K562 (cell line): ENCODE measurements around the gene KIF15. TPM values are rescaled to one million over a fixed set of nuclear protein-coding genes. Genes with fewer than 3 reads are reported as not detected.

ENCODE experiments used
- FOXP4 ChIP-seq: sonication (generic); formaldehyde crosslinking; IDR thresholded peaks from 2 replicates; pipeline ENCODE4 v1.8.0; 2022; ENCODE audit warnings: mild to moderate bottlenecking, missing genetic modification reagents, borderline replicate concordance
- HMGXB4 ChIP-seq: sonication (generic); formaldehyde crosslinking; IDR thresholded peaks from 2 replicates; pipeline ENCODE4 v1.8.1; 2023; ENCODE audit warnings: mild to moderate bottlenecking, missing genetic modification reagents
- KLF10 ChIP-seq: fragments of 250-450 bp; sonication (Bioruptor Pico); IDR thresholded peaks from 2 replicates; pipeline ENCODE4 v1.6.1; 2021; ENCODE audit warnings: matching md5 sums
- NR2C2 ChIP-seq, 2 experiments: fragments of 200-800 bp in 1 of 2; sonication (Bioruptor generic) in 1 of 2; sonication (generic) in 1 of 2; formaldehyde crosslinking in 1 of 2; IDR thresholded peaks; 2 replicates each; pipeline versions ENCODE4 v1.6.1 to v1.8.0; 2016 to 2022; ENCODE audit warnings: mild to moderate bottlenecking in 1 of 2, missing compliant biosample characterization in 1 of 2, missing genetic modification characterization in 1 of 2, missing genetic modification reagents in 1 of 2
- SAP30 ChIP-seq: fragments of 200-600 bp; sonication (generic); IDR thresholded peaks from 2 replicates; pipeline ENCODE4 v1.6.1; 2012; ENCODE audit warnings: borderline replicate concordance, low read depth, mild to moderate bottlenecking, moderate library complexity, low read length, control low read depth, inconsistent platforms; ENCODE audit not compliant: insufficient read depth, poor library complexity, severe bottlenecking
- SRSF7 ChIP-seq: fragments of 200-400 bp; formaldehyde crosslinking; optimal IDR thresholded peaks from 2 replicates; pipeline ENCODE3; 2017; ENCODE audit warnings: mild to moderate bottlenecking, low read depth, low read length
- TCF7 ChIP-seq: sonication (generic); IDR thresholded peaks from 2 replicates; pipeline ENCODE4 v1.6.1; 2016; ENCODE audit warnings: antibody characterized with exemption, borderline replicate concordance
- ZBTB40 ChIP-seq, 2 experiments: fragments of 450-650 bp in 1 of 2; sonication (generic) in 1 of 2; formaldehyde crosslinking in 1 of 2; IDR thresholded peaks; 2 replicates each; pipeline versions ENCODE4 v1.7.1 to v1.9.0; 2016 to 2022; ENCODE audit warnings: inconsistent platforms in 1 of 2, mild to moderate bottlenecking in 1 of 2, missing genetic modification reagents in 1 of 2
- ZNF639 ChIP-seq, 2 experiments: fragments of 200-800 bp in 1 of 2; sonication (Bioruptor generic) in 1 of 2; sonication (generic) in 1 of 2; formaldehyde crosslinking in 1 of 2; IDR thresholded peaks in 1 of 2; conservative IDR thresholded peaks in 1 of 2; 2 replicates each; pipeline versions ENCODE4 v1.5.0 to v1.6.1; 2016 to 2020; ENCODE audit warnings: missing compliant biosample characterization in 1 of 2, missing genetic modification characterization in 1 of 2, missing genetic modification reagents in 1 of 2
- polyA plus RNA-seq, 8 experiments: library from polyadenylated mRNA; depleted of rRNA in 4 of 8; stranded (reverse) in 5 of 8; unstranded in 3 of 8; fragments of >200 nt; fragmentation: Nextera tagmentation in 2 of 8; fragmentation: Illumina TruSeq in 1 of 8; extraction: Ambion mirVana in 2 of 8; extraction: Trizol in 1 of 8; gene quantifications; 2 replicates each; pipeline versions ENCODE4 v1.2.1 to v1.2.3, GENCODE V29; 2011 to 2014; ENCODE audit warnings: inconsistent platforms in 1 of 8, missing spikeins in 1 of 8
- total RNA-seq, 7 experiments: library from RNA; depleted of rRNA in 6 of 7; stranded (reverse); fragments of >200 nt in 6 of 7; fragmentation: Illumina TruSeq in 2 of 7; extraction: Trizol in 2 of 7; gene quantifications; 2 replicates each; pipeline versions ENCODE4 v1.2.1 to v1.2.3, GENCODE V29; 2011 to 2021; ENCODE audit warnings: low replicate concordance in 1 of 7

KIF15 gene
- total and polyA plus RNA-seq, 9 of the 15 experiments (the other 6 are each of a cell fraction or from before 2014, with no cell fraction given) = 9.0 to 45.9 (median 26.0) TPM

GRCh38 chr3:44729384-44729910, 32.1 kb upstream of the KIF15 start, which contains the start of gene ZNF501 (continued):
- TF ChIP-seq NR2C2 (CRISPR knock-in tag; IDR thresholded peaks at IDR 0.05) (no peak), NR2C2 (tag; IDR thresholded peaks at IDR 0.05) (peak; percentile 31; the same call in 1 of the 2 replicates), ZBTB40 (IDR thresholded peaks at IDR 0.05) (peak; percentile 90), ZBTB40 (CRISPR knock-in tag; IDR thresholded peaks at IDR 0.05) (no peak), TCF7 (no peak), HMGXB4 (CRISPR knock-in tag) (0 out of 2 replicates have a peak, but pooled peaks have one; percentile 59), SRSF7 (no peak), FOXP4 (CRISPR knock-in tag) (peak; percentile 26; the same call in 1 of the 2 replicates), SAP30 (no peak), ZNF639 (CRISPR knock-in tag; conservative IDR thresholded peaks at IDR 0.05 in 1 of 2, IDR thresholded peaks at IDR 0.05 in 1 of 2) (0 out of 4 replicates have a peak, but pooled peaks of 1 of the 2 experiments have one; percentile 67), KLF10 (CRISPR knock-in tag) (no peak)
